ENCODE data around the gene RRAD.

RRAD gene

DNA sequence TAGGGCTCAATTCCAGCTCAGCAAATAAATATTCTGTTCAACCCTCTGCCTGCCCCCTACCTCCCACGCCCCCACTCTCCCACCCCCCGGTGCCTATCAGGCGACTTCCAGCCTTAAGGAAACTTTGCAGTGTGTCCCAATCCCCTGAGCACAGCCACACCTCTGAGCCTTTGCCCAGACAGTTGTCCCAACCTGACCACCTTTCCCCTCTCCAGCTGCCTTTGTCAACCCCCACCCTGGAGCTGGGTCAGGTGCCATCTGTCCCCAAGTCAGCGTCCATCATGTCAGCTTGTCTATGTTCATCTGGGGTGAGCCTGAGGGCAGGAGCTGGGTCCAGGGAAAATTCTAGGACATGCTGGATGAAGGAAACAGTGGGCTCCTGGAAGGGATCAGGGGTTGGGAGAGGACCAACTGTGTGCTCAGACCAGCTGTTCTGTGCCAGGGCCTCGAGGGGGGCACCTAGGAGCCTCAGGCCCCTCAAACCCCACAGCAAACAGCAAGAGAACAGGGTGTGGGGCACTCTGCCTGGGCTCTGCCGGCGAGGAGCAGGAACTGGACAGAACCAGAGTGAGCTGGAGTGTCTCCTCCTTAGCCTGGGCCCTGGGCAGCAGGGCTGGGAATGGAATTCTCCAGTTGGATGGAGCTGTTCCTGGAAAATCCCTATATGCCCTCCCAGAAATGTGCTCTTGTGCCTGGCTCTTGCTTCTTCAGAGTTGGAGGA, 24.5 kb downstream of the RRAD start:
- no peak for TF ChIP-seq EZH2 (IDR thresholded peaks at IDR 0.05; ENCODE audit: borderline replicate concordance, low read depth, low read length, severe bottlenecking)
- TF ChIP-seq, protein P1, sequence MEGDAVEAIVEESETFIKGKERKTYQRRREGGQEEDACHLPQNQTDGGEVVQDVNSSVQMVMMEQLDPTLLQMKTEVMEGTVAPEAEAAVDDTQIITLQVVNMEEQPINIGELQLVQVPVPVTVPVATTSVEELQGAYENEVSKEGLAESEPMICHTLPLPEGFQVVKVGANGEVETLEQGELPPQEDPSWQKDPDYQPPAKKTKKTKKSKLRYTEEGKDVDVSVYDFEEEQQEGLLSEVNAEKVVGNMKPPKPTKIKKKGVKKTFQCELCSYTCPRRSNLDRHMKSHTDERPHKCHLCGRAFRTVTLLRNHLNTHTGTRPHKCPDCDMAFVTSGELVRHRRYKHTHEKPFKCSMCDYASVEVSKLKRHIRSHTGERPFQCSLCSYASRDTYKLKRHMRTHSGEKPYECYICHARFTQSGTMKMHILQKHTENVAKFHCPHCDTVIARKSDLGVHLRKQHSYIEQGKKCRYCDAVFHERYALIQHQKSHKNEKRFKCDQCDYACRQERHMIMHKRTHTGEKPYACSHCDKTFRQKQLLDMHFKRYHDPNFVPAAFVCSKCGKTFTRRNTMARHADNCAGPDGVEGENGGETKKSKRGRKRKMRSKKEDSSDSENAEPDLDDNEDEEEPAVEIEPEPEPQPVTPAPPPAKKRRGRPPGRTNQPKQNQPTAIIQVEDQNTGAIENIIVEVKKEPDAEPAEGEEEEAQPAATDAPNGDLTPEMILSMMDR (IDR thresholded peaks at IDR 0.05; ENCODE audit: borderline replicate concordance, extremely low read depth, low read length, poor library complexity, severe bottlenecking) = no peak
- Histone ChIP-seq H3K36me3 (ENCODE audit: insufficient read depth, low read length) (no peaks in the 10 kb centered on the region), H3K9me3 (ENCODE audit: insufficient read depth, low read length, severe bottlenecking) (no peaks in the 10 kb centered on the region), H3K79me2 (ENCODE audit: insufficient read depth, low read length) (no peaks in the 10 kb centered on the region), H3K9ac (ENCODE audit: low read depth, low read length) (no peak overlapping the region), H3K4me1 (ENCODE audit: insufficient read depth, low read length) (no peaks in the 10 kb centered on the region), H3K27ac (ENCODE audit: low read length) (no peak overlapping the region), H3K4me2 (ENCODE audit: insufficient read depth, low read length) (no peak overlapping the region), H3K4me3 (ENCODE audit: low read depth in 1 of 2, low read length in 2 of 2) (no peak overlapping the region), H2AFZ (ENCODE audit: low read depth, low read length) (no peak overlapping the region), H3K27me3 (ENCODE audit: insufficient read depth, low read length, poor library complexity) (no peaks in the 10 kb centered on the region), H4K20me1 (ENCODE audit: insufficient read depth, low read length) (no peaks in the 10 kb centered on the region)
- ATAC-seq (ENCODE audit: insufficient read depth, low read depth) = no peak
- DNase-seq = no peak

DNA sequence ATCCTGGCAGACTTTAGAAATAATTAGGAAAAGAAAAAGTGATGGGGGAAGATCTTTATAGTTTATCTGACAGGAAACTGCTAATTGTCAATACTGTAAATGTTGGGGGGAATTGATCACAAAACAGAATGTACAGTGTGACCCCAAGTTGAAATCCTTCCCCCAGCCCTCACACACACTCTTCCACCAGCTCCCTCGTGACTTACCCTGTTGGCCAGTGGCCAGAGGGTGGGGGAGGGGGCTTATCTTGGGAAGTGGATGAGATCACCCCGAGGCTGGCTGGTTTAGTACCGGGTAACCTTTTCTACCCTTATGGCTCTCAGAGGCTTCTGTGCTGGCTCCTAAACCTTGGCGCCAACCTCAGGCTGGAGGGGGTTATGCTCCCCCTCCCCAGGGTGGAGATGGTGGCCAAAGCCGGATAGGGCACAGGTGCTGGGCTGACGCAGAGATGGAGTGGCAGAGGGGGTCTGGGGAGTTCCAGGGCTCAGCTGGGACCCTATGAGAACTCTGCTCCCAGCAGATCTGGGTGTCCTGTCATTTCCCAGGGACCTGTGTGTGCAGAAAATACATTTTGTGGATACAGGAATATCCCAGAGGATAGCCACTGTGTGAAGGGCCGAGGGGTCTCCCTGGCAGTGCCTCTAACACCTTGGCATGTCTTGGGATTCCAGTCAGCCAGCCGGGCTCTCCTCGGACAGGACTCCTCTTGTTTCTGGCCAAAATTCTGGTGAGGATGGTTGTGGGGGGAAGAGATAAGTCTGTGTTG, 25.2 kb downstream of the RRAD start:
- ATAC-seq (ENCODE audit: insufficient read depth, low read depth) = no peak
- no peak overlapping the region for H3K4me2 ChIP-seq (ENCODE audit: insufficient read depth, low read length)
- no peaks in the 10 kb centered on the region for H3K79me2 ChIP-seq (ENCODE audit: insufficient read depth, low read length)
- no peak overlapping the region for H2AFZ ChIP-seq (ENCODE audit: low read depth, low read length)
- DNase-seq = no peak
- TF ChIP-seq, protein P1 (IDR thresholded peaks at IDR 0.05; ENCODE audit: borderline replicate concordance, extremely low read depth, low read length, poor library complexity, severe bottlenecking) = no peak
- TF ChIP-seq EZH2 (IDR thresholded peaks at IDR 0.05; ENCODE audit: borderline replicate concordance, low read depth, low read length, severe bottlenecking) = no peak
- no peak overlapping the region for H3K27ac ChIP-seq (ENCODE audit: low read length)
- H3K9me3 ChIP-seq (ENCODE audit: insufficient read depth, low read length, severe bottlenecking) = no peaks in the 10 kb centered on the region
- H3K27me3 ChIP-seq (ENCODE audit: insufficient read depth, low read length, poor library complexity) = no peaks in the 10 kb centered on the region
- H3K9ac ChIP-seq (ENCODE audit: low read depth, low read length) = no peak overlapping the region
- no peaks in the 10 kb centered on the region for H3K4me1 ChIP-seq (ENCODE audit: insufficient read depth, low read length)
- H4K20me1 ChIP-seq (ENCODE audit: insufficient read depth, low read length) = peaks cover 1% of the 10 kb centered on the region; the same call in 1 of the 2 replicates
- no peak overlapping the region for H3K4me3 ChIP-seq (ENCODE audit: low read depth in 1 of 2, low read length in 2 of 2)
- H3K36me3 ChIP-seq (ENCODE audit: insufficient read depth, low read length) = no peaks in the 10 kb centered on the region

DNA sequence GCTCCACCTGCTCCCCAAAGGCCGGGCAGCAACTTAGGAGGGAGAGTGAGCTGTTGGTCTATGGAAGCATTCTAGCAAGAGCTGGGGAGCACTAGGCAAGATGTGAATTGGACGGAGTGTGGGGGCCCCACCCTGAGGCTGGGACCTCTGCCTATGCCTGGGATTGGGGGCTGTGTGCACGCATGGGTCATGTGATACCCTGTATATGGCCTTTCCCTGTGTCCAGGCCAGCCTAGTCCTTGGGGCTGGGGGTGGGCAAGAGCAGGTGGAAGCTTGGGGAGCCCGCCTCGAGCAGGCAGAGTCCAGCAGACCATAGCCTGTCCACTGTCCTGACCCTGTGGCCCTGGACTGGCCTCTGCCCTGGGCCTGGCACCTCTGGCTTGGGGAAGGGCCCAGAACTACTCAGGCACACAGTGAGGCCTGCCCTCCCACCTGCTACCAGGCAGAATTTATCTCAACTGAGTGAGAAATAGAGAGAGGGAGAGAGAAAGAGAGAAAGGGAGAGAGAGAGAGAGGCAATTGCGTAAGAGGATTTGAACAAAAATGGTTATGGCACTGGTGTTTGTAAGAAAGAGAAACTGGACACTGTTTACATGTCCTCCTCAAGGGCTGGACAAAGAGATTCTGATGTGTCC, 25.9 kb downstream of the RRAD start:
- no peaks in the 10 kb centered on the region for H3K79me2 ChIP-seq (ENCODE audit: insufficient read depth, low read length)
- no peaks in the 10 kb centered on the region for H3K9me3 ChIP-seq (ENCODE audit: insufficient read depth, low read length, severe bottlenecking)
- no peak overlapping the region for H2AFZ ChIP-seq (ENCODE audit: low read depth, low read length)
- no peak overlapping the region for H3K4me3 ChIP-seq (ENCODE audit: low read depth in 1 of 2, low read length in 2 of 2)
- H3K9ac ChIP-seq (ENCODE audit: low read depth, low read length) = no peak overlapping the region
- H3K27ac ChIP-seq (ENCODE audit: low read length) = no peak overlapping the region
- no peaks in the 10 kb centered on the region for H3K27me3 ChIP-seq (ENCODE audit: insufficient read depth, low read length, poor library complexity)
- TF ChIP-seq EZH2 (IDR thresholded peaks at IDR 0.05; ENCODE audit: borderline replicate concordance, low read depth, low read length, severe bottlenecking) = no peak
- TF ChIP-seq, protein P1 (IDR thresholded peaks at IDR 0.05; ENCODE audit: borderline replicate concordance, extremely low read depth, low read length, poor library complexity, severe bottlenecking) = no peak
- no peak overlapping the region for H3K4me2 ChIP-seq (ENCODE audit: insufficient read depth, low read length)
- DNase-seq (no peak), ATAC-seq (ENCODE audit: insufficient read depth, low read depth) (no peak)
- no peaks in the 10 kb centered on the region for H3K36me3 ChIP-seq (ENCODE audit: insufficient read depth, low read length)
- H3K4me1 ChIP-seq (ENCODE audit: insufficient read depth, low read length) = no peaks in the 10 kb centered on the region
- peaks cover 5% of the 10 kb centered on the region; the same call in 1 of the 2 replicates for H4K20me1 ChIP-seq (ENCODE audit: insufficient read depth, low read length)
